Parathyroid adenoma (tissue), 2 donors: ENCODE results near the gene NBEAL2.

Experiments used
- H2AFZ ChIP-seq: fragments of 300-600 bp; sonication (generic); one replicate; pipeline ENCODE4 v1.7.0; 2017; ENCODE audit warnings: antibody characterized with exemption, mild to moderate bottlenecking
- H3K27ac ChIP-seq: fragments of 300-600 bp; sonication (generic); one replicate; pipeline ENCODE4 v1.7.0; 2017
- H3K27me3 ChIP-seq: fragments of 300-600 bp; sonication (generic); one replicate; pipeline ENCODE4 v1.7.0; 2017; ENCODE audit warnings: low read length; ENCODE audit not compliant: control insufficient read depth, insufficient read depth
- H3K36me3 ChIP-seq: fragments of 300-600 bp; sonication (generic); one replicate; pipeline ENCODE4 v1.7.0; 2017; ENCODE audit warnings: low read length; ENCODE audit not compliant: control insufficient read depth, insufficient read depth
- H3K4me1 ChIP-seq: fragments of 300-600 bp; sonication (generic); one replicate; pipeline ENCODE4 v1.7.0; 2017; ENCODE audit warnings: control low read depth
- H3K4me2 ChIP-seq: fragments of 300-600 bp; sonication (generic); one replicate; pipeline ENCODE4 v1.7.0; 2017; ENCODE audit warnings: low read length
- H3K4me3 ChIP-seq: fragments of 300-600 bp; sonication (generic); one replicate; pipeline ENCODE4 v1.7.0; 2017; ENCODE audit warnings: low read depth, low read length
- H3K79me2 ChIP-seq: fragments of 300-600 bp; sonication (generic); one replicate; pipeline ENCODE4 v1.7.0; 2017; ENCODE audit warnings: control low read depth
- H3K9ac ChIP-seq: fragments of 300-600 bp; sonication (generic); one replicate; pipeline ENCODE4 v1.7.0; 2017; ENCODE audit warnings: mild to moderate bottlenecking
- H3K9me3 ChIP-seq: fragments of 300-600 bp; sonication (generic); one replicate; pipeline ENCODE4 v1.7.0; 2017; ENCODE audit warnings: low read length; ENCODE audit not compliant: control insufficient read depth
- TF ChIP-seq, protein P1 (sequence below): fragments of 300-600 bp; sonication (generic); IDR thresholded peaks from one replicate; pipeline ENCODE4 v1.7.0; 2017; ENCODE audit warnings: antibody characterized with exemption, mild to moderate bottlenecking
- donor health status: primary hyperparathyroidism.

The NBEAL2 gene

DNA sequence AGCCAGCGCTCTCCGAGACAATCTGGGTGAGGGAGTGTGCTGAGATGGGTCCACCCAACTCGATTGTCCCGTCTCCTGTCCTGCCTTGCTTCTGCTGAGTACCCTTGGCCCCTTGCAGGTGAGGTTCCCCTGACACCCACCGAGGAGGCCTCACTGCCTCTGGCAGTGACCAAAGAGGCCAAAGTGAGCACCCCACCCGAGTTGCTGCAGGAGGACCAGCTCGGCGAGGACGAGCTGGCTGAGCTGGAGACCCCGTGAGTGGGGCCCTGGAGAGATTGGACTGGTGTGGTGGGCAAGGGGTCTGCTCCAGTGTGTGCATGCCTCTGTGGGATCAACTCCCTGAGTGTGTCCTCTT lies 23.6 kb downstream of the NBEAL2 start:
- no peaks in the 10 kb centered on the region for H3K27me3 ChIP-seq
- no peaks in the 10 kb centered on the region for H3K9me3 ChIP-seq
- no peaks in the 10 kb centered on the region for H3K36me3 ChIP-seq
- H3K4me2 ChIP-seq = no peak overlapping the region
- no peak overlapping the region for H3K27ac ChIP-seq
- TF ChIP-seq, protein P1, sequence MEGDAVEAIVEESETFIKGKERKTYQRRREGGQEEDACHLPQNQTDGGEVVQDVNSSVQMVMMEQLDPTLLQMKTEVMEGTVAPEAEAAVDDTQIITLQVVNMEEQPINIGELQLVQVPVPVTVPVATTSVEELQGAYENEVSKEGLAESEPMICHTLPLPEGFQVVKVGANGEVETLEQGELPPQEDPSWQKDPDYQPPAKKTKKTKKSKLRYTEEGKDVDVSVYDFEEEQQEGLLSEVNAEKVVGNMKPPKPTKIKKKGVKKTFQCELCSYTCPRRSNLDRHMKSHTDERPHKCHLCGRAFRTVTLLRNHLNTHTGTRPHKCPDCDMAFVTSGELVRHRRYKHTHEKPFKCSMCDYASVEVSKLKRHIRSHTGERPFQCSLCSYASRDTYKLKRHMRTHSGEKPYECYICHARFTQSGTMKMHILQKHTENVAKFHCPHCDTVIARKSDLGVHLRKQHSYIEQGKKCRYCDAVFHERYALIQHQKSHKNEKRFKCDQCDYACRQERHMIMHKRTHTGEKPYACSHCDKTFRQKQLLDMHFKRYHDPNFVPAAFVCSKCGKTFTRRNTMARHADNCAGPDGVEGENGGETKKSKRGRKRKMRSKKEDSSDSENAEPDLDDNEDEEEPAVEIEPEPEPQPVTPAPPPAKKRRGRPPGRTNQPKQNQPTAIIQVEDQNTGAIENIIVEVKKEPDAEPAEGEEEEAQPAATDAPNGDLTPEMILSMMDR = no peak
- H3K79me2 ChIP-seq = no peaks in the 10 kb centered on the region
- no peak overlapping the region for H2AFZ ChIP-seq
- H3K9ac ChIP-seq = no peak overlapping the region
- H3K4me1 ChIP-seq = no peaks in the 10 kb centered on the region
- no peak overlapping the region for H3K4me3 ChIP-seq

DNA sequence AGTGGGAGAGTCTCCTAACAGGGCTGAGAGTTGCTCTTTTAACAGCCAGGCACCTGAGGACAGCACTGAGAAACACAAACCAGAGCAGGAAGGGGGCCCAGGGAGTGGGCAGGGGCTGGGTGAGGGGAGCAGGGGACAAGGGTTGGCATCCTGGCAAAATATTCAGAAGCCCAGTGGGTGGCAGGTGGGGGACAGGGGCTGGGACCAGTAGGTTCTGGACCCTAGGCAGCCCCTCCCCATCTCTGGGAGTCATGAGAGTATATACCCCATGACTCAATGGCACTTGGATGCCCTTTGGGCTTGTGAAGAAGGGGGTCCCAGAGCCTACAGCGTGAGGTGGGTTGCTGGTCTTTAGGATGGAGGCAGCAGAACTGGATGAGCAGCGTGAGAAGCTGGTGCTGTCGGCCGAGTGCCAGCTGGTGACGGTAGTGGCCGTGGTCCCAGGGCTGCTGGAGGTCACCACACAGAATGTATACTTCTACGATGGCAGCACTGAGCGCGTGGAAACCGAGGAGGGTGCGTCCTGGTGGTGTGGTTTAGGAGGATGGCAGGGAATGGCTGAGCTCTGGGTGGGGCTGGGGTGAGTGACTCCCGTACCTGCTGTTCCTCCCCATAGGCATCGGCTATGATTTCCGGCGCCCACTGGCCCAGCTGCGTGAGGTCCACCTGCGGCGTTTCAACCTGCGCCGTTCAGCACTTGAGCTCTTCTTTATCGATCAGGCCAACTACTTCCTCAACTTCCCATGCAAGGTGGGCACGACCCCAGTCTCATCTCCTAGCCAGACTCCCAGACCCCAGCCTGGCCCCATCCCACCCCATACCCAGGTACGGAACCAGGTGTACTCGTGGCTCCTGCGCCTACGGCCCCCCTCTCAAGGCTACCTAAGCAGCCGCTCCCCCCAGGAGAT lies 24.2 kb downstream of the NBEAL2 start:
- Histone ChIP-seq H3K4me2 (no peak overlapping the region), H3K36me3 (no peaks in the 10 kb centered on the region)

GRCh38 chr3:47004369-47005211 lies 25.1 kb downstream of the NBEAL2 start:
- Histone ChIP-seq H3K27me3 (no peaks in the 10 kb centered on the region), H3K9me3 (no peaks in the 10 kb centered on the region), H3K9ac (no peak overlapping the region), H3K79me2 (no peaks in the 10 kb centered on the region), H3K36me3 (no peaks in the 10 kb centered on the region), H3K27ac (no peak overlapping the region), H3K4me2 (no peak overlapping the region), H3K4me1 (no peaks in the 10 kb centered on the region), H2AFZ (no peak overlapping the region), H3K4me3 (no peak overlapping the region)
- TF ChIP-seq, protein P1 = no peak

More for the DNA sequence above, 24.2 kb downstream of the NBEAL2 start:
- H3K9ac ChIP-seq = no peak overlapping the region
- no peaks in the 10 kb centered on the region for H3K9me3 ChIP-seq
- H2AFZ ChIP-seq = no peak overlapping the region
- no peak overlapping the region for H3K27ac ChIP-seq
- TF ChIP-seq, protein P1 = no peak
- no peak overlapping the region for H3K4me3 ChIP-seq
- H3K79me2 ChIP-seq = no peaks in the 10 kb centered on the region
- no peaks in the 10 kb centered on the region for H3K4me1 ChIP-seq
- H3K27me3 ChIP-seq = no peaks in the 10 kb centered on the region

DNA sequence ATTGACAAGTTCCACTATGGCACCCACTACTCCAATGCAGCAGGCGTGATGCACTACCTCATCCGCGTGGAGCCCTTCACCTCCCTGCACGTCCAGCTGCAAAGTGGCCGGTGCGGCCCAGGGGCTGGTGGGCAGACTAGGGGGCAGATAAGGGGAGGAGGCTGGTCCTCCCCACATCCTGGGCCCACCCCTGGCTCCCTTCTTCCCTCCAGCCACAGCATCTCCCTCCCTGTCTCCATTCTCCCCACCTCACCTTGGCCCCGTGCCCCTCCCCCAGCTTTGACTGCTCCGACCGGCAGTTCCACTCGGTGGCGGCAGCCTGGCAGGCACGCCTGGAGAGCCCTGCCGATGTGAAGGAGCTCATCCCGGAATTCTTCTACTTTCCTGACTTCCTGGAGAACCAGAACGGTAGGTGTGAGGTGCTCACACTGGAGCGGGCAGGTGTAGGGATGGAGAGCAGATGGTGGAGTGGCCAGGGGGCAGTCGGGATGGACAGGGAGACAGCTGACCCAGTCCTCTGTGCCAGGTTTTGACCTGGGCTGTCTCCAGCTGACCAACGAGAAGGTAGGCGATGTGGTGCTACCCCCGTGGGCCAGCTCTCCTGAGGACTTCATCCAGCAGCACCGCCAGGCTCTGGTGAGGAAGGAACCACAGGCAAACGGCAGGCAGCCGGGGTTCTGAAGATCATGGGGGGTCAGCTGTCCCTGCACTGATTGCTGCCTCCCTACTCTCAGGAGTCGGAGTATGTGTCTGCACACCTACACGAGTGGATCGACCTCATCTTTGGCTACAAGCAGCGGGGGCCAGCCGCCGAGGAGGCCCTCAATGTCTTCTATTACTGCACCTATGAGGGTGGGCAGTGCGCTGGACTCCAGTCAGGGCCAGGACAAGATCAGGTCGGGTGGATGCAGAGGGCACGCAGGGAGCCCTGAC lies 26.0 kb downstream of the NBEAL2 start:
- peaks cover 5% of the 10 kb centered on the region for H3K4me1 ChIP-seq
- H3K9me3 ChIP-seq = no peaks in the 10 kb centered on the region
- no peaks in the 10 kb centered on the region for H3K79me2 ChIP-seq
- no peak overlapping the region for H3K4me2 ChIP-seq
- no peak overlapping the region for H3K27ac ChIP-seq
- no peaks in the 10 kb centered on the region for H3K27me3 ChIP-seq
- no peak overlapping the region for H2AFZ ChIP-seq
- TF ChIP-seq, protein P1 = no peak
- H3K4me3 ChIP-seq = no peak overlapping the region
- no peak overlapping the region for H3K9ac ChIP-seq
- H3K36me3 ChIP-seq = no peaks in the 10 kb centered on the region
